Activated CD4-positive, alpha-beta T cell treated with anti-CD3 and anti-CD28 coated beads for 24 hours (primary cell): ENCODE measurements around the gene SLC28A2.
"Not testable (repeated sequence)": the region's sequence is repeated elsewhere in the genome, so short reads cannot be mapped to it uniquely, and the experiment has no call there.

Source experiments
- DNase-seq, 2 donors: peaks; one replicate each; pipeline ENCODE4 v3.0.0-alpha.2; 2020; ENCODE audit warnings: low read depth in 2 of 2

The SLC28A2 gene, protein sequence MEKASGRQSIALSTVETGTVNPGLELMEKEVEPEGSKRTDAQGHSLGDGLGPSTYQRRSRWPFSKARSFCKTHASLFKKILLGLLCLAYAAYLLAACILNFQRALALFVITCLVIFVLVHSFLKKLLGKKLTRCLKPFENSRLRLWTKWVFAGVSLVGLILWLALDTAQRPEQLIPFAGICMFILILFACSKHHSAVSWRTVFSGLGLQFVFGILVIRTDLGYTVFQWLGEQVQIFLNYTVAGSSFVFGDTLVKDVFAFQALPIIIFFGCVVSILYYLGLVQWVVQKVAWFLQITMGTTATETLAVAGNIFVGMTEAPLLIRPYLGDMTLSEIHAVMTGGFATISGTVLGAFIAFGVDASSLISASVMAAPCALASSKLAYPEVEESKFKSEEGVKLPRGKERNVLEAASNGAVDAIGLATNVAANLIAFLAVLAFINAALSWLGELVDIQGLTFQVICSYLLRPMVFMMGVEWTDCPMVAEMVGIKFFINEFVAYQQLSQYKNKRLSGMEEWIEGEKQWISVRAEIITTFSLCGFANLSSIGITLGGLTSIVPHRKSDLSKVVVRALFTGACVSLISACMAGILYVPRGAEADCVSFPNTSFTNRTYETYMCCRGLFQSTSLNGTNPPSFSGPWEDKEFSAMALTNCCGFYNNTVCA

GRCh38 chr15:45251888-45252287, at the start of gene SLC28A2:
Gene SLC28A2, plus strand, starts transcription at chr15:45252234. Its CDS starts 982 bp downstream, at chr15:45253216.
- no peak for DNase-seq

DNA sequence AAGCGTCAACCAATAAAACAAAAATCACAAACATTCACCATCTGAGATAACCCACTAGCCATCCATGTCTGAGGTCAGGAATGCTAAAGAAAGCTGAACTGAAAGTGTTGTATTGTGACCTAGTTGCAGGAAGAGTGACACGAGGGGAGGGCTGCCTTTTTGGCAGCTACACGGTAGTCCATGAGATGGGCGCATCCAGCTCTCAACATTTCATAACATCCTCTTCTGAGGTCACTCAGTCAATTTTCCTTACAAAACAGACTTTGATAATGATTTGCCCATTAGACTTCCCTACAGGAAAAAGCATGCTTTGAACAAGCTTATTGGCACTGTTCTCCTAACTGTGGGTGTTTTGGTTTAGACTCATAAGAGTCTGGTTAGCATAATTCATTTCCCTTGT, 48.9 kb upstream of the SLC28A2 start:
- no peak for DNase-seq

DNA sequence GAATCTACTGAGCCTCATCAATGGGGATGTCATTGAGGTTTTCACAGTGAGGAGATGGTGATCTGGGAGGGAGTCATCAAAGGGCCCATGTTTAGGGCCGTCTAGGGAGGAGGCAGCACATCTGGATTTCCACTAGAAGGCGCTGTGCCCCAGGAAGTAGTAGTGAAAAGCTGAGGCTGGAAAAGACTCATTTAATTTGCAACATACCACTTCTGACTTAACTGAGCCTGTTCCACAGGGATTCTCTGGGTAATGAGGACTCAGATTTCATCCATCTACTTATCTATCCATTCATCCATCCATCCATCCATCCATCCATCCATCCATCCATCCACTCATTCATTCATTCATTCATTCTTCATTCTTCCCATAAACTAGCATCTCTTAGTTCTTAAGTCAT, 46.8 kb upstream of the SLC28A2 start:
- DNase-seq = peak; percentile 41 to 52

DNA sequence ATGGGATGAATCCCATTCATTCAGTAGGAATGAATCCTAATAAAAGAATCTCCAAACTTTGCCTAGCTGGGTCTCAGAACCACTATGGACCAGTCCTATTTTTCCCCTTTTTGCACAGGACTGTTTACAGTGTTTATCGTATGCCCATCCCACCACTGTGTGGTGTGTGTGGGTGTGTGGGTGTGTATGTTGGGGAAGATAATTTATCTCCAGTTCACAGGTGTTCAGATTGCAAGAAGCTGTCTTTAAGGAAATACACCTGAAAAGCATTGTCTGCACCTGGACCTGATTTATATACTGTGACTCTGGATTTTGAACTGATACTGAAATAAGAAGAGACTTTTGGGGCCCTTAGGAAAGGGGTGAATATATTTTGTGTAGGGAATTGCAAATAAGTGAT, 39.5 kb upstream of the SLC28A2 start:
- no peak for DNase-seq

- no peak for DNase-seq
Observed at GRCh38 chr15:45221053-45221599, 30.9 kb upstream of the SLC28A2 start.

GRCh38 chr15:45221967-45222366, 30.1 kb upstream of the SLC28A2 start:
- no peak for DNase-seq

DNA sequence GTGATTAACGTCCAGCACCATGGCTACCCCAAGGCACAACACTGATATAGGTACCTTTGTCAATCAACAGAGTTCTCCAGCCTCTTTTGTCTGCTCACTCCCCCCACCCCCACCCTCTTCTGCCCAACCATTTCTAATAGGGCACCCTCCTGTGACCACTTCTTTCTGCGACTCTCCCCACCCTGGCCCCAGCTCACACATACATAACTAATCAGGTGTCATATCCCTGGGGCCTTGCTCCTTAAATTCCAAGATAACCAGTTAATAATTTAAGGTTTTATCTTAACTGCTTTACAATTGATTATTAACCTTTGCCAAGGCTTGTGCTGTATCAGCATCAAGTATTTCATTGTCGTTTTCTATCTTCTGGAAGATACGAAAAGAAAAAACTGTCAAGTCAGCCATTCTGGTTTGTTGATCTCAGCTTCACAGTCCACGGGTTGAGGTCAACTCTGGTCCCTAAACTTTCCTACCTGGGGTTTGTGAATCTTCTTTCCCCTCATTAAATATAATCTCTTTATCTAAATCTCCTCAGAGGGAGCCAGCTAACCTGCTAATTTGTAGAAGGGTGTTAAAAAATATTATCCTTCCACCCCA, 27.3 kb upstream of the SLC28A2 start:
- no peak for DNase-seq

- DNase-seq = no peak
Observed at GRCh38 chr15:45225506-45226273, 26.3 kb upstream of the SLC28A2 start.

- no peak for DNase-seq
Observed at GRCh38 chr15:45228931-45229330, 23.1 kb upstream of the SLC28A2 start.

DNA sequence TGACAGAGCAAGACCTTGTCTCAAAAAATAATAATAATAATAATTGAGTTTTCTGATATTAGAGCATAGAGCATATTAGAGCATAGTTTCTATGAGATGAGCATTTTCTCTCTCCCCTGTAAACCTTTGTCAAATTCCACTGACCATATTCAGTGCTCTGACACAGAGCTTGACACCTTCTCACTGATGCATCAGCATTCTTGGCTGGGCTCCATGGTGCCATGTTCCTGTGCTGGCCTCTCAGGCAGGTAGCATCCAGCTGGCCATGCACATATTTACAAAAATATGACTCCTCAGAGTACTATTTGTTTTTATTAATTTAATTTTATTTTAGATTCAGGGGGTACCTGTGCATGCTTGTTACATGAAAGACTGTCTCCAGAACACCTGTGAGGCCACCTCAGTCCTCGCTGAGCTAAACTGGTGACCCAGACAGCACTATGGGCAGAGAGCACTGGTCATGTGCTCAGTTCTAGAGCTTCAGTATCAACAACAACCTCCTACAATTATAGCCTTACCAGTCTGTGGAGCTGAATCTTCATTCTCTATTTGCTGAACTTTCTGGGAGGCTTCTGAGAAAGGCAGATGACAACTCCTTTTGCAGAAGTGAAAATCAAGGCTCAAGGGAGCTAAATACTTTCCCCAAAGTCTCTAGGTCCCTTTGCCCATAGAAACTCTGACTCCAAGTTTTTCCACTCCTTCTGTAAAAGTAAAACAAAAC, 21.6 kb upstream of the SLC28A2 start:
- no peak for DNase-seq

DNA sequence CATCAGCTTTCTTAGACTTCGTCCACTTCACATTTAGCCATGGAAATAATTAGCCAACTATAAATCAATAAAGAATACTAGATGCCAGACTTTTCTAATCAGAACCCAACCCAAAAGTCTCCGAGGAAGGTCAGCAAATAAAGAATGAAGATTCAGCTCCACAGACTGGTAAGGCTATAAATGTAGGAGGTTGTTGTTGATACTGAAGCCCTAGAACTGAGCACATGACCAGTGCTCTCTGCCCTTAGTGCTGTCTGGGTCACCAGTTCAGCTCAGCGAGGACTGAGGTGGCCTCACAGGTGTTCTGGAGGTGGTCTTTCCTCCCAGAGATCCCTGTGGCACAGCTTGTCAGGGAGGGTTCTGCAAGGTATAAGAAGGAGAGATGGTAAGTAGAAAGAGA, 20.9 kb upstream of the SLC28A2 start:
- no peak for DNase-seq

- no peak for DNase-seq
Observed at GRCh38 chr15:45231864-45232562, 20.0 kb upstream of the SLC28A2 start.

DNA sequence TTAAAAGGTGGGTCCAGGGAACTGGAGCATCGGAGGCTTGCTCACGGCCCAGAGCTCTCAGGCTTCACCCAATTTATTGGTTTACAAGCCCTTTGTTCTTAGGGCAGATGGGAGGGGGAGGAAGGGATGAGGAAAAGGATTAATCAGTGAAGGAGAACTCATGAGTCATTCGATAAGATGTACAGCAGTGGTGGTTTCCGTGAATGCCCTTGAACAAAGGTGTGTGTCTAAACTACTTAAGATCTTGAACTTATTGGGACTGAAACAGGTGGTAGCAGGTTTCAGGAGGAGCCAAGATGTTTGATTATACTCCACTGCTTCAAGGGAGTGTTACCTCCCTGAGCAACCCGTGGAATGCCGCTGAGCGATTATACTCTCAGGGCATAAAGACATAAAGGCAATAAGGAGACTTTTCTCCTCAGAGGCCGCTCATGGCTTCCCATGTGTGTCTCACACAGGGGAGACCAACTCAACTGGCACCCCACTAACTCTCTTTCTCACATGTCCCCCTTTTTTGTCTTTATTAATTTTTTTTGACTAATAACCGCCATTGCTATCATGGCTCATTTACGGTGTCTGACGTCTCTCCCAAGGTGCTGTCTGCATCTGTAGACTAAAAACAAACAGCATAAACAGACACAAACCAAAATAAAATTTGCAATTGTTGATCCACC, 17.3 kb upstream of the SLC28A2 start:
- DNase-seq = no peak

GRCh38 chr15:45236806-45237205, 15.2 kb upstream of the SLC28A2 start:
- not testable (repeated sequence) for DNase-seq

- no peak for DNase-seq
Observed at GRCh38 chr15:45242289-45242688, 9.7 kb upstream of the SLC28A2 start.

DNA sequence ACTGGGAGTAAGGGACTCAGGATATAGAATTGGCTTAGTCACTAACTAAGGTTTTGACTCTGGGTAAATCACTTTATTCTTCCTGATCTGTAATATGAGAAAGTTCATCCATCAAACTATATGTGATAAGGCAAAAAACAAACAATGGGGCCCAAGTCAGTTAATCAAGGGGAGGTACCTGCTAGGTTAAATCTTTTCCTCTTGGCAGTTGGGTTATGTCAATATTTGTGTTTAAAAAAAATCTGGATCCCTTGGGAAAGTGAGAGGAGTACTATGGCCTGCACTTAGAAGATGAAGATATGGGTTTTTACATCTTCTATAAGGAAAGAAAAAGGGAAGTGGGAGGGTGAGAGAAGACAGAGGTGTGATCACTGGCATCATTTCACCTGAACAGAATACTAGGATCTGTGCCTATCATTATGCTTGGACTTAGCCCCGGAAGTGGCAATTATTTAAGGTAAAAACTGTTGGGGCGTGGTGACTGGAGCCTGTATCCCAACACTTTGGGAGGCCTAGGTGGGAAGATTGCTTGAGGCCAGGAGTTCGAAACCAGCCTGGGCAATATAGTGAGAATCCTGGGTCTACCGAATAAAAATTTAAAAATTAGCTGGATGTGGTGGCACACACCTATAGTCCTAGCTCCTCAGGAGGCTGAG, 2.8 kb upstream of the SLC28A2 start:
- no peak for DNase-seq

DNA sequence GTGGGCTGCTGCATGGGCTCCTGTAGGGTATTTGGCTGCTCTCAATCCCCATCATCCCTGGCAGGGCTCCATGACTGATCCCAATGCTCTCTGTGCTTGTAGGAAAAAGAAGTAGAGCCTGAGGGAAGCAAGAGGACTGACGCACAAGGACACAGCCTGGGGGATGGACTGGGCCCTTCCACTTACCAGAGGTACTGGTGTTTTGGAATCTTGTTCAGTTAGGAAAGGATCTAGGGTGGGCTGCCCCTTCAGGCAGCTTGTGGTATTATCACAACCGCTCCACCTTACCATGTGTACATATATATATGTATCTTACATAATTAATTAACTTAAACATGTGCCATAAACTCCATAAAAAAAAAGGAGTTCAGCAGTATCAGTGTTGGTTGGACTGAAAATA, 1.3 kb downstream of the SLC28A2 start:
- no peak for DNase-seq

GRCh38 chr15:45254405-45254804, 2.4 kb downstream of the SLC28A2 start:
- DNase-seq = no peak

DNA sequence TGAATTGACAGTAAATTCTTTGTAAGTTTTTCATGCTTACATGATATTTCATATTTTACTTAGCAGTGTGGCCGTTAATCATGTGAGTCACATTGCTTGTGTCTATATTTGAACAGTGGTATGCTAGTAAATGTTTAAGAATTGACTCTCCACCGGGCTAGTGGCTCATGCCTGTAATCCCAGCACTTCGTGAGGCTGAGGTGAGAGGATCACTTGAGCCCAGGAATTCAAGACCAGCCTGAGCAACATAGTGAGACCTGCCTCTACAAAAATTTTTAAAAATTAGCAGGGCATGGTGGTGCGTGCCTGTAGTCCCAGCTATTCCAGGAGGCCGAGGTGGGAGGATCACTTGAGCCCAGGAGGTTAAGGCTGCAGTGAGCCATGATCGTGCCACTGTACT, 2.8 kb downstream of the SLC28A2 start:
- DNase-seq = not testable (repeated sequence)
